IMR-90 (cell line): ENCODE data around the gene ITLN1. TPM values are rescaled to one million over a fixed set of nuclear protein-coding genes. Genes with fewer than 3 reads are reported as not detected.

ENCODE experiments used
- ATAC-seq: fragments of 200-7000 bp; cut with Tn5 transposase; 2 replicates; pipeline ENCODE4 v1.9.1; 2020; ENCODE audit warnings: low read depth, mild to moderate bottlenecking, moderate library complexity
- BruUV-seq: library from RNA; stranded (reverse); fragments of 400-500 nt; replicated peaks from 2 replicates; lab custom pipeline; 2021; lab: Mats Ljungman, UMichigan
- CTCF ChIA-PET: fragments of 300-600 bp; formaldehyde crosslinking; extraction: SDS; loops from one replicate; lab custom pipeline; 2021; ENCODE audit warnings: antibody characterized with exemption; lab: Yijun Ruan, JAX
- POLR2A ChIA-PET: fragments of 300-600 bp; sonication (Branson Sonifier 250); formaldehyde crosslinking; loops from one replicate; lab custom pipeline; 2022; ENCODE audit warnings: antibody characterized with exemption; ENCODE audit not compliant: unreplicated experiment; lab: Charles Lee
- DNase-seq: peaks from one replicate; pipeline ENCODE4 v3.0.0; 2013
- H2AFZ ChIP-seq: replicated peaks from 2 replicates; pipeline ENCODE3; 2013; ENCODE audit warnings: low read length, mild to moderate bottlenecking; ENCODE audit not compliant: poor library complexity
- H2AK5ac ChIP-seq: 2 replicates; pipeline ENCODE4 v1.6.1; 2013; ENCODE audit warnings: low read depth, low read length, inconsistent platforms
- H2AK9ac ChIP-seq: replicated peaks from 2 replicates; pipeline ENCODE3; 2013; ENCODE audit warnings: mild to moderate bottlenecking, low read depth, low read length, moderate library complexity; ENCODE audit not compliant: poor library complexity
- H2BK120ac ChIP-seq: 2 replicates; pipeline ENCODE4 v1.6.1; 2013; ENCODE audit warnings: low read depth, low read length, inconsistent platforms
- H2BK15ac ChIP-seq: 3 replicates; pipeline ENCODE4 v1.6.1; 2013; ENCODE audit warnings: low read depth, low read length, inconsistent platforms
- H2BK20ac ChIP-seq: 2 replicates; pipeline ENCODE4 v1.6.1; 2013; ENCODE audit warnings: low read depth, mild to moderate bottlenecking, inconsistent platforms, low read length, moderate library complexity
- H2BK5ac ChIP-seq: 2 replicates; pipeline ENCODE4 v1.6.1; 2013; ENCODE audit warnings: mild to moderate bottlenecking, low read depth, low read length, inconsistent platforms; ENCODE audit not compliant: poor library complexity, severe bottlenecking
- H3K14ac ChIP-seq: replicated peaks from 2 replicates; pipeline ENCODE4 v1.6.1; 2013; ENCODE audit warnings: low read depth, low read length, inconsistent platforms
- H3K18ac ChIP-seq: 2 replicates; pipeline ENCODE4 v1.6.1; 2013; ENCODE audit warnings: low read depth, low read length, control low read depth
- H3K23ac ChIP-seq: 2 replicates; pipeline ENCODE4 v1.6.1; 2013; ENCODE audit warnings: low read depth, low read length, inconsistent platforms
- H3K27ac ChIP-seq: 2 replicates; pipeline ENCODE4 v1.5.1; 2013; ENCODE audit warnings: mild to moderate bottlenecking, control low read depth, low read length; ENCODE audit not compliant: insufficient read depth
- H3K27me3 ChIP-seq: 2 replicates; pipeline ENCODE4 v1.6.1; 2013; ENCODE audit warnings: low read length; ENCODE audit not compliant: control insufficient read depth, insufficient read depth
- H3K36me3 ChIP-seq: 2 replicates; pipeline ENCODE4 v1.6.1; 2013; ENCODE audit warnings: low read length, mixed read lengths; ENCODE audit not compliant: control insufficient read depth, insufficient read depth
- H3K4ac ChIP-seq: 2 replicates; pipeline ENCODE4 v1.6.1; 2013; ENCODE audit warnings: low read depth, low read length, inconsistent platforms
- H3K4me1 ChIP-seq: 2 replicates; pipeline ENCODE4 v1.6.1; 2013; ENCODE audit warnings: low read length, mixed read lengths; ENCODE audit not compliant: control insufficient read depth, insufficient read depth
- H3K4me2 ChIP-seq: 2 replicates; pipeline ENCODE4 v1.6.1; 2013; ENCODE audit warnings: low read depth, mild to moderate bottlenecking, control low read depth, low read length, moderate library complexity
- H3K4me3 ChIP-seq: 2 replicates; pipeline ENCODE4 v1.5.1; 2013; ENCODE audit warnings: low read depth, mild to moderate bottlenecking, control low read depth, low read length, moderate library complexity; ENCODE audit not compliant: insufficient read depth
- H3K56ac ChIP-seq: 2 replicates; pipeline ENCODE4 v1.6.1; 2013; ENCODE audit warnings: low read length, inconsistent platforms; ENCODE audit not compliant: insufficient read depth; ENCODE audit errors: extremely low read depth
- H3K79me1 ChIP-seq, 2 experiments: 2 replicates each; pipeline ENCODE4 v1.6.1; 2013; ENCODE audit warnings: low read length in 2 of 2, inconsistent platforms in 1 of 2, low read depth in 1 of 2
- H3K9ac ChIP-seq: 2 replicates; pipeline ENCODE4 v1.6.1; 2013; ENCODE audit warnings: low read depth, low read length, control low read depth
- H3K9me1 ChIP-seq: 2 replicates; pipeline ENCODE4 v1.6.1; 2013; ENCODE audit warnings: low read length, inconsistent platforms; ENCODE audit not compliant: insufficient read depth
- H3K9me3 ChIP-seq: 2 replicates; pipeline ENCODE4 v1.6.1; 2013; ENCODE audit warnings: low read length; ENCODE audit not compliant: control insufficient read depth, insufficient read depth
- H4K20me1 ChIP-seq: 2 replicates; pipeline ENCODE4 v1.6.1; 2013; ENCODE audit warnings: low read length, inconsistent platforms; ENCODE audit not compliant: insufficient read depth
- H4K5ac ChIP-seq: 2 replicates; pipeline ENCODE4 v1.6.1; 2013; ENCODE audit warnings: mild to moderate bottlenecking, low read depth, low read length, control low read depth
- H4K8ac ChIP-seq, 2 experiments: 2 replicates each; pipeline ENCODE4 v1.6.1; 2013; ENCODE audit warnings: low read depth in 2 of 2, low read length in 2 of 2, control low read depth in 1 of 2, inconsistent platforms in 1 of 2
- H4K91ac ChIP-seq: 2 replicates; pipeline ENCODE4 v1.6.1; 2013; ENCODE audit warnings: low read depth, low read length, inconsistent platforms; ENCODE audit not compliant: insufficient read depth
- BHLHE40 ChIP-seq: fragments of 150-350 bp; IDR thresholded peaks from 2 replicates; pipeline ENCODE4 v1.6.1; 2016; ENCODE audit warnings: mild to moderate bottlenecking, low read depth, low read length
- CHD1 ChIP-seq: IDR thresholded peaks from 2 replicates; pipeline ENCODE4 v1.6.1; 2012; ENCODE audit warnings: low read depth, low read length, improper control_type of control experiment
- MAZ ChIP-seq: IDR thresholded peaks from 2 replicates; pipeline ENCODE4 v1.6.1; 2012; ENCODE audit warnings: low read depth, mild to moderate bottlenecking, low read length, improper control_type of control experiment, moderate library complexity, borderline replicate concordance
- MXI1 ChIP-seq: IDR thresholded peaks from 2 replicates; pipeline ENCODE4 v1.6.1; 2012; ENCODE audit warnings: low read depth, mild to moderate bottlenecking, low read length, moderate library complexity, borderline replicate concordance
- NFE2L2 ChIP-seq: fragments of 150-350 bp; IDR thresholded peaks from 2 replicates; pipeline ENCODE4 v1.6.1; 2016; ENCODE audit warnings: low read depth, mild to moderate bottlenecking, low read length
- WGBS, 2 experiments: methylation state at CpG; one replicate each; pipeline versions ENCODE4 v1.1.5 to v1.1.7; 2013; ENCODE audit warnings: missing lambda C conversion rate in 2 of 2; ENCODE audit not compliant: insufficient read length in 1 of 2; ENCODE audit errors: extremely low coverage in 2 of 2; 5-methylcytosine and 5-hydroxymethylcytosine counted together
- dilution Hi-C: fragments of 300-500 bp; cut with HindIII; formaldehyde crosslinking; loops from one replicate; pipeline ENCODE4 v1.14.3; 2018; ENCODE audit warnings: low sequenced_read_pairs; ENCODE audit not compliant: unreplicated experiment
- in situ Hi-C: fragments of 300-500 bp; cut with MboI; formaldehyde crosslinking; loops from 3 replicates; pipeline ENCODE4 v1.14.3; 2019; ENCODE audit warnings: low sequenced_read_pairs, inconsistent platforms, mixed read lengths
- intact Hi-C: fragments of 100-400 bp; cut with micrococcal nuclease; formaldehyde crosslinking; loops from 2 replicates; pipeline ENCODE4 v1.10.0; 2022
- polyA plus RNA-seq, 3 experiments: library from polyadenylated mRNA; depleted of rRNA; stranded (reverse); fragments of >200 nt; gene quantifications; 2 replicates each; pipeline ENCODE4 v1.2.3, GENCODE V29; 2012; ENCODE audit warnings: low replicate concordance in 1 of 3
- total RNA-seq: library from RNA; depleted of rRNA; stranded (reverse); fragments of >200 nt; gene quantifications from 2 replicates; pipeline ENCODE4 v1.2.3, GENCODE V29; 2012
- TF ChIP-seq, protein P1 (sequence below): fragments of 150-350 bp; IDR thresholded peaks from 2 replicates; pipeline ENCODE4 v1.6.1; 2016; ENCODE audit warnings: low read depth, mild to moderate bottlenecking, low read length, moderate library complexity, borderline replicate concordance

The ITLN1 gene
- total and polyA plus RNA-seq, 2 of the 4 experiments (the other 2 are of a cell fraction), result not detected

DNA sequence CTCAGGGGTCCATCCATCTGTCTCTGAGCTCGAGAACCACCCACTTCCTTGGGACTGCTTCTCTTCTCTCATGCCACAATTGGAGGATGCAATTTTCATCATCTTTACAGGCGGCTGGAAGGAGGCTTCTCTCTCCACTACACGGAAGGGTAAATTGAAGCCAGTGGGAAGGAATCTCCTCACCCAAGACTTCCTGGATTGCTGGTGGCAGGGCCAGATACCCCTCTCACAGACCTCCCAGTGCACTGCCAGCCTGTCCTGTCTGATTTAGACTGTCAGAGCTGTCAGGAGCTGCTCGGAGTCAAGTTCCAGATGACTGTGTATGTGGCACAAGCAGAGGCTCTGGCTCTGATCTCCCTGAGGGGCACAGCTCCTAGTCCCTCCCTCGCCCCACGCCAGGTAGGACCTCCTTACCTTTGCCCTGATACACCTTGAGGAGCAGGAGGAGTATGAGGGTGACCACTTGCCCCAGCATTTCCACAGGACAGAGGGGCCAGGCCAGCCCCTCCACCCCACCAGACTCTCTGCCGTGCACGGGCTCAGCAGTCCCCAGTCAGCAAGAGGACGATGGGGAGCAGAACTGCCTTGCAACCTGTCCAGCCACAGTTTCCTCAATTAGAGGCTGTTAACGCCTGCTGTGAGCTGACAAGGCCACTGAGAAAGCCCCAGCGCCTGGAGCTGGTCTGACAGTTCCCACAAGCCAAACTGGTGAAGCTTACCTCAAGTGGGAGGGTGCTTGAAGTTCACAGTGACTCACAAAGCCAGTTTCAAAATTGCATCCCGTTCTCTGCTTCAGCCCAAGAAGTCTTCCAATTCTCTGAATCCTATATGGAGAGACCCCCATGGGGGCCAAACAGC, 22.5 kb downstream of the ITLN1 start, which contains the start of gene CD244 (continued):
- TF ChIP-seq BHLHE40, result no peak

DNA sequence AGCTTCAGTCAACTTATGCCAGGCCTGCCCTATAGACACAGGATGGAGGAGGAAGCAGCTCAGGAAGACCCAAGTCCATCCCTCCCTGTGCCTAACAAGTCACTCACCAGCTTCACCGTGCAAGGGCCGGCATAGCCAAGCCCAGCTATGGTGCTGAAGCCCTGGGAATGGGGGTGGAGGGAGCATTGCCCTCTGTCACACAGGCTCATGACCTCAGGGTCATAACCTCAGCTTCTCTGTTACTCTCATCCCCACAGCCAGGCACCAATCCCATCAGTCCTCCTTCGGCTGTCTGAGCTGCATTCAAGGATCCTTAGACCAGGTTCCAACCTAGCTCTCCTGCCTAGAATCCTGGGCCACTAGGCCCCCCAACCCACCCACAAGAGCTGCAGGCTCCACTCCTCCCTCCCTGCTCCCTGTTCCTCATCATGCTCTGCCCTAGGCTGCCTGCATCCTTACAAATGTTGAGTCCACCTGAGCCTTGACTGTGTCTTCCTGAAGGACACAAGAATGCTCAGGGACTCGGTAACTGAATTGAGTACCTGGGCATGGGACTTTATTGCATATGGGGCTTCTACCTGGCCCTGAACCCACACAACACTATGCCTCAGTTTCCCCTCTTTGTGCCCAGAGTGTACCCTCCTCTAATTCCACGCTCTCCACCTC, 24.0 kb downstream of the ITLN1 start:
- Histone ChIP-seq H4K5ac (no peak overlapping the region), H3K4ac (no peak overlapping the region), H4K91ac (no peak overlapping the region), H3K4me2 (no peak overlapping the region), H3K79me1 (no peaks in the 10 kb centered on the region), H2AK5ac (no peak overlapping the region), H3K36me3 (no peaks in the 10 kb centered on the region), H2BK5ac (no peak overlapping the region), H3K4me3 (no peak overlapping the region), H3K27ac (no peak overlapping the region), H3K9me1 (no peaks in the 10 kb centered on the region), H2BK120ac (no peak overlapping the region), H3K14ac (no peak overlapping the region), H2BK20ac (no peak overlapping the region), H3K23ac (no peak overlapping the region), H2AFZ (peak overlapping the region; percentile 49), H3K18ac (no peak overlapping the region), H3K9ac (no peak overlapping the region), H4K8ac (no peak overlapping the region), H2AK9ac (no peak overlapping the region), H3K9me3 (no peaks in the 10 kb centered on the region), H4K20me1 (no peaks in the 10 kb centered on the region), H3K4me1 (no peaks in the 10 kb centered on the region), H3K56ac (no peak overlapping the region), H2BK15ac (no peak overlapping the region), H3K27me3 (no peaks in the 10 kb centered on the region)
- BruUV-seq, result no TSS peak
- TF ChIP-seq, protein P1, sequence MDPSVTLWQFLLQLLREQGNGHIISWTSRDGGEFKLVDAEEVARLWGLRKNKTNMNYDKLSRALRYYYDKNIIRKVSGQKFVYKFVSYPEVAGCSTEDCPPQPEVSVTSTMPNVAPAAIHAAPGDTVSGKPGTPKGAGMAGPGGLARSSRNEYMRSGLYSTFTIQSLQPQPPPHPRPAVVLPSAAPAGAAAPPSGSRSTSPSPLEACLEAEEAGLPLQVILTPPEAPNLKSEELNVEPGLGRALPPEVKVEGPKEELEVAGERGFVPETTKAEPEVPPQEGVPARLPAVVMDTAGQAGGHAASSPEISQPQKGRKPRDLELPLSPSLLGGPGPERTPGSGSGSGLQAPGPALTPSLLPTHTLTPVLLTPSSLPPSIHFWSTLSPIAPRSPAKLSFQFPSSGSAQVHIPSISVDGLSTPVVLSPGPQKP, result no peak
- TF ChIP-seq CHD1, result no peak
- TF ChIP-seq NFE2L2, result no peak
- TF ChIP-seq MXI1, result no peak
- no peak for TF ChIP-seq MAZ
- CTCF ChIA-PET, result interaction anchor here (0.6 kb wide), 1 partner anchor 93 kb away, joined by 3 read pairs; no protein-coding TSS in a partner anchor
- in situ Hi-C loops (no loop called here), intact Hi-C loops (no loop called here), dilution Hi-C loops (no loop called here)
- WGBS, 2 experiments, result 41% methylated on average over 2 of the region's 5 CpGs; no CpG with 5 or more reads in 1 of the 2 experiments
- ATAC-seq (no peak), DNase-seq (no peak)
- POLR2A ChIA-PET, result no interaction called here
